ENCODE results near the gene XDH. TPM values are rescaled to one million over a fixed set of nuclear protein-coding genes. Genes with fewer than 3 reads are reported as not detected.

The XDH gene
- total RNA-seq: not detected

DNA sequence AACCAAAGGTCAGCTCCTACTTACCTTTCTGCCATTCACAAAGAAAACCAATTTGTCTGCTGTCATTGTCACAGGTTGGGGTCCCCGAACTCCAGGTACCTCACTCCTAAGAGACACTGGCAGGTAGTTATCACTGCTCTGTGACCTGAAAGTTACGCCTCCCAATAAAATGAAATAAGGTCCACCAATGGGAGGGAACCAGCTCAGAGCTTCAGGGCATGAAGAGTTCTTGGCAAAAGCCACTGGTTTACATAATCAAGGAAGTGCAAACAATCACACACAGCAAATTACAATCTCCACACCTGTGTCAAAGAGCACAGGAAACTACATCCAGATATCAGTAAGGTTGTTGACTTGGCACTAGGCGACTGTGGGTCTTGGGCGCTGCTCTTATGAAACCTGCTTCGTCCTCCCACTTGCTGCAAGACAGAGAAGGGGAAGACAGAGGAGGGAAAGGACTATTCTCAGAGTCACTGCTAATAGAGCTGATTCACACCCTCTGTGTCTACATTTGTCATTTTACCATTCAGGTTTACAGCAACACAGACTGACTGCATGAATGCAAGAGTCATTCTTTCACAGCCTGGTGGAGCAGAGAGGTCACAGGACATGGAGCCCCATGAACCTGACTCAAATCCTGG, at the start of gene XDH:
Gene XDH (minus strand): TSS at position 142 of the 641 bp plus-strand sequence. CDS start 76 bp downstream, at position 66.
- no peak within 1 kb of the TSS for H3K4me3 Mint-ChIP-seq
- no peak within 1 kb of the TSS for H3K27ac Mint-ChIP-seq

DNA sequence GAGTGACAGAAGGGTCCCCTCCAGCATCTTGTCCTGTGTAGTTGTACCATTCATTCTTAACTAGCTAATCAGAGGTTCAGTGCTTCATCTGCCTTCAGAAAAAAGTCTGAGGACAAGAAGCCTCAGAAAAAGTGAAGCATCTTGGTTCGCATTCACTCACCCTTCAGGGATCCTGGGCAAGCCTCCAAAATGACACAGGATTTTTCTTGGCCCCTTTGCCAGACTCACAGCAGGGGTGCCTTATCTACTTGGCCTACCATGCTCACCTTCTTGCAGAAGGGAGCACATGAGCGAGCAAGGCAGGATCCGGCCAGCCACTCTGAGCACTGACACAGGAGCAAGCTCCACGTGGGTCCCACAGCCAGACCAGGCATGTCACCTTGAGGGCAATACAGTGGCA, 43.1 kb upstream of the XDH start:
- no peaks in the 10 kb centered on the region for H3K36me3 Mint-ChIP-seq
- DNase-seq: no peak
- no peak overlapping the region for H3K4me3 Mint-ChIP-seq
- H3K9me3 Mint-ChIP-seq: peaks cover 15% of the 10 kb centered on the region
- no peaks in the 10 kb centered on the region for H3K4me1 Mint-ChIP-seq
- H3K27ac Mint-ChIP-seq: no peak overlapping the region
- peaks cover 10% of the 10 kb centered on the region for H3K27me3 Mint-ChIP-seq

More for the DNA sequence above, at the start of gene XDH:
- H3K27me3 Mint-ChIP-seq: peaks cover 19% of the 10 kb centered on the region
- no peaks in the 10 kb centered on the region for H3K36me3 Mint-ChIP-seq
- H3K9me3 Mint-ChIP-seq: peaks cover 19% of the 10 kb centered on the region
- H3K4me1 Mint-ChIP-seq: peaks cover 4% of the 10 kb centered on the region
- no peak for DNase-seq

DNA sequence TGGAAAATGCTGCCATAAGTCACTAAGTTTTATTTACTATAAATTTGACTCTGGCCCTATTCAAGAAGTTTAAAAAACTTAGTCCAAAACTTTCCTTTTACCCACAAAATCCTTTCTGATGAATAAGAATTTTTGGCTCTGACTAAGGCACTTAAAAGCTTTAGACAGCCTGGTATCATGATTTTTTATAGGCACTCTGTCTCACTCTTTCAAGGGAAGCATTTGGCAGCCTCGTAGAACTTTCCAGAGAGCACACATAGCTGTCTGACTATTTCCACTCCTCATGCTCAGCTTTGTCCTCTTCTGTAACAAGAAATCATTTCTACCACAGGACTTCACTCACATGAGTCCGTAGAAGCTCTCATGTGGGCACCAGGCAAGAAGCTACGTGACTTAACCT, 32.3 kb upstream of the XDH start:
- Mint-ChIP-seq H3K27me3 (peaks cover 26% of the 10 kb centered on the region), H3K4me3 (no peak overlapping the region), H3K36me3 (peaks cover 3% of the 10 kb centered on the region), H3K4me1 (no peaks in the 10 kb centered on the region), H3K27ac (no peak overlapping the region), H3K9me3 (peaks cover 14% of the 10 kb centered on the region)
- DNase-seq: no peak

DNA sequence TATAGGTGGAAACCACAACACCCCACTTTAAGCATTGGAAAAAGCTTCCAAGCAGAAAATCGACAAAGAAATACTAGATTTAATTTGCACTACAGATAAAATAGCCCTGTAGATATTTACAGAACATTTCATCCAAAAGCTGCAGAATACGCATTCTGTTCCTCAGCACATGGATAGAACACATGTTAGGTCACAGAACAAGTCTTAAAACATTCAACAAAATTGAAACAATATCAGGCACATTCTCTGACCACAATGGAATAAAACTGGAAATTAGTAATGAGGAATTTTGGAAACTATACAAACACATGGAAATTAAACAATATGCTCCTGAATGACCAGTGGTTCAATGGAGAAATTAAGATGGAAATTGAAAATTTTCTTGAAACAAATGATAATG, 27.8 kb upstream of the XDH start:
- H3K4me1 Mint-ChIP-seq: no peaks in the 10 kb centered on the region
- H3K27me3 Mint-ChIP-seq: peaks cover 7% of the 10 kb centered on the region
- no peak overlapping the region for H3K4me3 Mint-ChIP-seq
- H3K36me3 Mint-ChIP-seq: no peaks in the 10 kb centered on the region
- no peak for DNase-seq
- H3K27ac Mint-ChIP-seq: no peak overlapping the region
- H3K9me3 Mint-ChIP-seq: peaks cover 6% of the 10 kb centered on the region

DNA sequence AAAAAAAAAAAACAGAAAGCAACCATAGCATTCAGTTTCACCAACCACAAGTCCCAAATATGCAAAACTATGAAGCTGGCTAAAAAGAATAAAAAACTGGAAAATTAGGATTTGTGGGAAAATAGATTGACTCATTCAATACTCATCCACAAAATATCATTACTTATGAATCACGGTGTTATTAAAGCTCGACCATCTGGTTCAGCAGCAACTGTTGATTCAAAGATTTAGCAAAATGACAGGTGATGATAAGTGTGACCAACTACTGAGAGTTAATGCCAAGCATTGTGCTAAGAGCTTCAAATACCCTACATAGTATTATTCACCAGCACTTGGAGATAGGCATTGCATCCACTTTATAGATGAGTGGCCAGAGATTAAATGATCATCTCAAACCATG, 26.2 kb upstream of the XDH start:
- Mint-ChIP-seq H3K9me3 (peaks cover 6% of the 10 kb centered on the region), H3K27me3 (peaks cover 7% of the 10 kb centered on the region), H3K36me3 (no peaks in the 10 kb centered on the region), H3K27ac (no peak overlapping the region), H3K4me3 (no peak overlapping the region), H3K4me1 (no peaks in the 10 kb centered on the region)
- DNase-seq: no peak

DNA sequence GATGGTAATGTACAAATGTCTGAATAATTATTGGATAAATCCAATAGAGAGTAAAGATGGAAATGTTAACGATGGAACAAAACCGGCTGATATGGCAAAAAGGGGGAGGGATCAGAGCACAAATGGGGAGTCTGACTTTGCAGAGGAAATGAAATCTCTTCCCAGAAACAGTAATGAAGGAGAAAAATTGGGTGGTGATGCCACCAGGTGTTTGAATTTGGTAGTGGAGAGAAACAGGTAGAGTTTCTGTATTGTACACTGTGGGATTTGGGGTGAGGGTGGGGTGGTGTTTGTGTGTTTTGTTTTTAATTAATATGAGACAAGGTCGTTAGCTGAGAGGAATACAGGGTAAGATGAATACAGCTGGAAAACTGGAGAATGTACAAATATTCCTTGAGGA, 20.4 kb upstream of the XDH start:
- Mint-ChIP-seq H3K36me3 (no peaks in the 10 kb centered on the region), H3K9me3 (no peaks in the 10 kb centered on the region), H3K4me1 (peaks cover 4% of the 10 kb centered on the region), H3K27ac (no peak overlapping the region), H3K27me3 (peaks cover 6% of the 10 kb centered on the region), H3K4me3 (no peak overlapping the region)
- no peak for DNase-seq

DNA sequence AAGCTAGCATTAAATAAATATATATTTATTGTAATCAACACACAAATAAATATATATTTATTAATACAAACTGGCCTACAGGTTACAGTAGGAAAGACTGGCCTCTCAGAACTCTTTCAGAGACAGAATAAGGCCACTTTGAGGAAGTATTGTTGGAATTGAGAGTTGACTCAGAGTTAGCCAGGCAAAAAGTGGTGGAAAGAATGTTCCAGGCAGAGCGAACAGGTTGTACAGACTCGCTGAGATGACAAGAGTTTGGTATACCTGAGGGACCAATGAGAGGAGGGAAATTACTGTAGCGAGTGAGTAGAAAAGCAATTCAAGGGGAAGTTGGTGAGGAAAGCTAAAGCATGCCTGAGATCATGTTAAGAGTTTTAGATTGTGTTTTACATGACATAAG, 19.0 kb upstream of the XDH start:
- H3K4me1 Mint-ChIP-seq: peaks cover 14% of the 10 kb centered on the region
- no peak overlapping the region for H3K4me3 Mint-ChIP-seq
- no peaks in the 10 kb centered on the region for H3K36me3 Mint-ChIP-seq

DNA sequence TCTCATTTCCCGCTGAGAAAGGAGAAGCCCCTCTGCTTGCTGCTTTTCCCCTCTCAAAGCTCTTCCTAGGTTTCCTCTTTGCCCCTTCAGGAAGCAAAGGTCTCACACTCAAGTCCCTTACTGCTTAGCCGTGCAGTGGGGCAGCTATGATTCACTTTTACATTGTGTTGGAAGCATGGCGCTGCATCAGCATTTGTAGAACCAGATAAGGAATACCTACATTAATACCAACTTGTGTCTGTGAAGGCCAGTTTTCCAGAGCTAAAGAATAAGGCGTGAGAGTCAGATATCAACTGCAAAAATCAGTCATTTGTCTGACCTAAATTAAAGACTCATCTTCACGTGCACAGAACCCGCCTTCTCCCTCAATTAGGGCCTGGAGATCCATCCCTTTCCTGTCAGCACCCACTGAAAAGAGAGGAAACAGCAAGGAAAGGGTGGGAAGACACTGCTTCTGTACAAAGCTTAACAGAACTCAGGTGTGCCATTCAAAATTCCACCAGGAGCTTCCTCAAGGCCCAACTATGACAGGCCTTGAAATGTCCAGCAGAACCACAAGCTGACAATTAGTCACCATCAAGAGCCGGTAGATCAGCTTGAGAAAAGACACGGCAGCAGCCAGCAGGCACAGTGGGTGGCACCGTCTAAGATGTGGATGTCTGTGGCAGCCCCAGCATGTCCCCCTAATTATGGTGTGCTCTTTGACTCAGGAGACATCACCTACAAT, 16.1 kb upstream of the XDH start:
- Mint-ChIP-seq H3K27ac (no peak overlapping the region), H3K4me3 (no peak overlapping the region), H3K36me3 (no peaks in the 10 kb centered on the region), H3K27me3 (peaks cover 33% of the 10 kb centered on the region), H3K4me1 (peaks cover 14% of the 10 kb centered on the region), H3K9me3 (no peaks in the 10 kb centered on the region)
- no peak for DNase-seq

More for the DNA sequence above, 19.0 kb upstream of the XDH start:
- no peak overlapping the region for H3K27ac Mint-ChIP-seq
- H3K9me3 Mint-ChIP-seq: no peaks in the 10 kb centered on the region
- DNase-seq: no peak
- H3K27me3 Mint-ChIP-seq: peaks cover 17% of the 10 kb centered on the region

DNA sequence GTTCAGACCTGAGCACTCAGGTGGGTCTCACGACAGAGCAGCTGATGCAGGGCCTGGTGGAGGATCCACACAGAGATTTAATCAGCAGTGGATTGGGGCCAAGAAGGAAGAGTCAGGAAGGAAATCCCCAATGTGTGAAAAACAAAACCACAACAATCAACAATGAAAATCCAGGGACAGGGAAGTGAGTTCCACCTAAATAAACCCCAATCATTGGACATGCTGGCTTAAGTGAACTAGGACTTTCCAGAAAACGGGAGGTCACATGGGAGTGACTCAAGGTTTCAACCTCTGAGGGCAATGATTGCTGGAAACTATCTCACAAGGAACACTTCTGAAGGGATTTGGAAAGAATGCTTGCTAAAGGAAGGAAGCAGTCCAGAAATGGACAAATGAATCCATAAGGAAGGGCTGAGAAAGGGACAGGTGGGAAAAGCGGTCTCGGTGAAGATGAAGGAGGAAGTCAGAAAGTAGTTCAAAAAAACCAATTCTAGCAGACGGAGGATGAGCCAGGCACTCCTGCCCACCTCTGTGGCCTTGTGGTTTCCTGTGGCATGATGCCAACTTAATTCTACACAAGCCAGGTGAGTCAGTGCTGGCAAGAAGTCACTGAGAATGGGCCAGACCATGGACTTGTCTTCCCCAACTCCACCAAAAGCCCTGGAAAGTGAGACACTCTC, 15.4 kb upstream of the XDH start:
- H3K36me3 Mint-ChIP-seq: no peaks in the 10 kb centered on the region
- H3K27ac Mint-ChIP-seq: no peak overlapping the region
- H3K27me3 Mint-ChIP-seq: peaks cover 37% of the 10 kb centered on the region
- no peak overlapping the region for H3K4me3 Mint-ChIP-seq
- no peaks in the 10 kb centered on the region for H3K9me3 Mint-ChIP-seq
- peak; percentile 21 for DNase-seq
- H3K4me1 Mint-ChIP-seq: peaks cover 14% of the 10 kb centered on the region

DNA sequence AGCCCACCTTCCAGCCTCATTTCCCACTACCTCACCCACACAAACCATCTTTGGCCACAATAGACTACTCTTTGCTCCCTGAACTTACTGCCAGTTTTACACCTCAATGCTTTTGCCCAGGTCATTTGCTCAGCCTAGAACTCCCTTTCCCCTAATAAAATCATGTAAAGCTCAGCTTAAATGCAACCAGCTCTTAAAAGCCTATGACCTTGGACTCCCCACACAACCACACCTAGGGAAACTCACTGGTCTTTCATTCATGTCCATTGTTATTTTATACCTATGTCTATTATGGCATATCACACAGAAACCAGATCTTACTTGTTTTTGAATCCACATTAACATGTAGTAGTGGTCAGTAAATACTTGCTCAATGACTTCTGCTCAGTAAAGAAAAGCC, 14.5 kb upstream of the XDH start:
- Mint-ChIP-seq H3K36me3 (no peaks in the 10 kb centered on the region), H3K27ac (no peak overlapping the region), H3K4me3 (no peak overlapping the region), H3K4me1 (peaks cover 14% of the 10 kb centered on the region), H3K9me3 (no peaks in the 10 kb centered on the region), H3K27me3 (peaks cover 43% of the 10 kb centered on the region)
- DNase-seq: no peak

DNA sequence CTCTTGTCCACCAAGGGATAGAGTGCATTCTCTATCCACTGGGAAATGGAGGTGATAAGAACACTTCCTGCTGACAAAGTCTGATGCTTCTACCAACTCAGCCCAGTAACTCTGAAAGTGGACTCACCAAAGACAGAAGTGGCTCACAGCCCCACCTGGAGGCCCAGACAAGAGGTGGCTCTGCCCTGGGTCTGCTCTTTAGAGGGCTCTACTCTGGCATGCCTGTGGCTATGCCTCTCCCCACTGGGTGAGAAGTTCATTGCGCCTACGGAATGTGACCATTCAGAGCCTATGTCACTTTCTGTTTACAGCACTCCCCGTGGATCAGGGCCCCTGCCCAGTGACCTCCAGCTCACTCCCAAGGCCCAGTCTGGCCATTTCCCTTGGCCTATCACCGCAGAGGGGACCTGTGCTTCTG, 13.5 kb upstream of the XDH start:
- Mint-ChIP-seq H3K4me1 (peaks cover 14% of the 10 kb centered on the region), H3K9me3 (no peaks in the 10 kb centered on the region), H3K4me3 (no peak overlapping the region), H3K27ac (no peak overlapping the region), H3K27me3 (peaks cover 47% of the 10 kb centered on the region), H3K36me3 (no peaks in the 10 kb centered on the region)
- no peak for DNase-seq

DNA sequence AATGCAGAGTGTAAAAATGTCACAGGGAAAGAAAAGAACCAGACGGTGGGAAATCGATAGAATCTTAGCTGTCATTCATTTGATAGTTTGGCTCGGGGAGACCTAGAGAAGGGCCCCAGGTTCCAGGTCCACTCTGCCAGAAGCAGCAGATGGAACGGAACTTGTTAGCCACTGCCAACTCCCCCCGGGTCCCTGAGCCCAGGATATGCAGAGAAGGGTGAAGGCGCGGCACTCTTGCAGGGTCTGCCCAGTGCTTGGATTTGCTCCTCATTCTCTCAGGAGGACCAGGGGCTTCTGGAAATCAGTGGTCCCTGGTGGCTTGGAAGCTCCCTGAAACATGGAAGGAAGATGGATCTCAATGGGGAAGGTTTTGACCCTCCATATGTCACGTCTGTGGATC, 11.6 kb upstream of the XDH start:
- DNase-seq: no peak
- no peaks in the 10 kb centered on the region for H3K9me3 Mint-ChIP-seq
- peaks cover 14% of the 10 kb centered on the region for H3K4me1 Mint-ChIP-seq
- peaks cover 46% of the 10 kb centered on the region for H3K27me3 Mint-ChIP-seq
- H3K27ac Mint-ChIP-seq: no peak overlapping the region
- no peak overlapping the region for H3K4me3 Mint-ChIP-seq
- no peaks in the 10 kb centered on the region for H3K36me3 Mint-ChIP-seq

DNA sequence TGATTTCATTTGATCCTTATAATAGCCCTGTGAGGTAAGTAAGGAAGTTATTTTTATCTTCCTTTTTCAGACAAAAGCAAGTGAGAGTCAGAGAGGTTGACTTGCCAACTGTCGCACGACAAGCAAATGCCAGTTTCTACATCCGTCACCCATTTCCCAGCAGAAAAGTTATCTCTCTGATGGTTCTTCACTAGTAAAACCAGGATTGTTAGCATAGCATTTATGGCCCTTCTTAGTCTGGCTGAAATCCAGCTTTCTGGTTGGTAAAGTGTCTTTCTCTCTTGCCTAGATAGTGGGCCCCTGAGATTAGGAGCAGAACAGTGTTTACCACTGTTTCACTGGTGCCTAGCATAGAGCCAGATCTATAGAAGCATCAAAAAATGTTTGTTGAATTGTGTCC, 7.1 kb upstream of the XDH start:
- Mint-ChIP-seq H3K27me3 (peaks cover 28% of the 10 kb centered on the region), H3K4me1 (no peaks in the 10 kb centered on the region), H3K9me3 (peaks cover 22% of the 10 kb centered on the region), H3K36me3 (no peaks in the 10 kb centered on the region), H3K27ac (no peak overlapping the region), H3K4me3 (no peak overlapping the region)
- no peak for DNase-seq

DNA sequence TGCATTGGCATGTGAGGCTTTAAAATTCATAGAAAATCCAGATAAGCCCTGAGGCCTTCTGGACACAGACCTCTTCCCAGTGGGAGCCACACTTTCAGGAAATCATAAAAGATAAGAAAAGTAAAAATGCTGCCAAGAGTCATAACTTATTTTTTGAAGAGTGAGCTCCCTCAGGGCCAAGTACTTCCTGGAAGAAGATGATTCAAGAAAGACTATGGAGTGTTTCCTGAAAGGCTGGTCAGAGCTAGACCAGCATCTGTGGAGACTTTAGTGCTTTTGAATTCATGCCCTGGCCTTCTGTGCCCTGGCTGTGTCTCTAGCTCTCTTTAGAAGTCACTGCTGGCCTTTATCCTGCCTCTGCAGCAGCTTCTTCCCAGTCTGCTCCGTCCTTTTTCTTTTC, 6.4 kb upstream of the XDH start:
- Mint-ChIP-seq H3K36me3 (no peaks in the 10 kb centered on the region), H3K27ac (no peak overlapping the region), H3K4me1 (no peaks in the 10 kb centered on the region), H3K27me3 (peaks cover 24% of the 10 kb centered on the region), H3K4me3 (no peak overlapping the region), H3K9me3 (peaks cover 22% of the 10 kb centered on the region)
- DNase-seq: no peak

DNA sequence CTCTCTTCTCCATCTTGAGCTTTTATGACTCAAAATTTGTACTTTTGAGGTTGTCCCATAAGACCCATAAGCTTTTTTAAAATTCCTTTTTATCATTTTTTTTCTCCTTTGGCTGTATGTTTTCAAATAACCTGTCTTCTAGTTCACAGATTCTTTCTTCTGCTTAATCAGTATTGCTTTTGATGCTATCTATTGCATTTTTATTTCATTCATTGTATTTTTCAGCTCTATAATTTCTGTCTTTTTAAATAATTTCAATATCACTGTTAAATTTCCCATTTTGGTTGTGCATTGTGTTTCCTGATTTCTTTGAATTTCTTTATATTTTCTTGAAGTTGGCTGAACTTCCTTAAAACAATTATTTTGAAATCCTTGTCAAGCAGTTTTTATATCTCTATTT, 4.8 kb upstream of the XDH start:
- Mint-ChIP-seq H3K4me3 (no peak overlapping the region), H3K27me3 (peaks cover 24% of the 10 kb centered on the region), H3K36me3 (no peaks in the 10 kb centered on the region), H3K27ac (no peak overlapping the region), H3K4me1 (no peaks in the 10 kb centered on the region), H3K9me3 (peaks cover 22% of the 10 kb centered on the region)
- DNase-seq: no peak

Data from activated naive CD8-positive, alpha-beta T cell treated with anti-CD3 and anti-CD28 coated beads for 36 hours (primary cell).